T-helper 2 cell treated with Interferon-gamma antibody and Interleukin-4, amounts not matched to agents 100 ng/mL and 5 ng/mL, for 36 hours (primary cell): ENCODE results near the gene C22orf23. TPM values are rescaled to one million over a fixed set of nuclear protein-coding genes. Genes with fewer than 3 reads are reported as not detected.

Experiments
- intact Hi-C: fragments of 100-400 bp; cut with micrococcal nuclease; formaldehyde crosslinking; loops from one replicate; pipeline ENCODE4 v1.15.1; 2023
- total RNA-seq: library from RNA; stranded (reverse); gene quantifications from 2 replicates; pipeline ENCODE4 v1.2.3, GENCODE V29; 2022

The C22orf23 gene
- total RNA-seq, 1 donor from 2014 or later = not detected

- intact Hi-C loops = no loop called here
Measured at GRCh38 chr22:37927637-37927936, 25.8 kb downstream of the C22orf23 start.

GRCh38 chr22:37926771-37927636, 26.4 kb downstream of the C22orf23 start:
- intact Hi-C loops = no loop called here

GRCh38 chr22:37926358-37926757, 27.0 kb downstream of the C22orf23 start:
- intact Hi-C loops = no loop called here

GRCh38 chr22:37925767-37926166, 27.6 kb downstream of the C22orf23 start:
- intact Hi-C loops = no loop called here

- intact Hi-C loops = no loop called here
Measured at GRCh38 chr22:37925330-37925729, 28.1 kb downstream of the C22orf23 start.

- intact Hi-C loops = no loop called here
Measured at GRCh38 chr22:37924386-37925065, 28.9 kb downstream of the C22orf23 start.

GRCh38 chr22:37923927-37924326, 29.5 kb downstream of the C22orf23 start:
- intact Hi-C loops = no loop called here

GRCh38 chr22:37922191-37922590, 31.2 kb downstream of the C22orf23 start:
- intact Hi-C loops = no loop called here

- intact Hi-C loops = no loop called here
Measured at GRCh38 chr22:37920126-37920525, 33.3 kb downstream of the C22orf23 start.

GRCh38 chr22:37918580-37919270, 34.7 kb downstream of the C22orf23 start:
- intact Hi-C loops = no loop called here

GRCh38 chr22:37917874-37918548, 35.4 kb downstream of the C22orf23 start:
- intact Hi-C loops = no loop called here

- intact Hi-C loops = no loop called here
Measured at GRCh38 chr22:37916311-37916710, 37.1 kb downstream of the C22orf23 start.

GRCh38 chr22:37913233-37913721, 40.1 kb downstream of the C22orf23 start:
- intact Hi-C loops = no loop called here

- intact Hi-C loops = no loop called here
Measured at GRCh38 chr22:37912171-37912570, 41.2 kb downstream of the C22orf23 start.

GRCh38 chr22:37911697-37912096, 41.7 kb downstream of the C22orf23 start:
- intact Hi-C loops = no loop called here

GRCh38 chr22:37910890-37911672, 42.3 kb downstream of the C22orf23 start:
- intact Hi-C loops = no loop called here

GRCh38 chr22:37909766-37910165, 43.6 kb downstream of the C22orf23 start:
- intact Hi-C loops = loop anchor here (5.0 kb wide), 1 partner anchor 43 kb away; the partner anchor contains the start of genes C22orf23 and POLR2F

- intact Hi-C loops = loop anchor here (5.0 kb wide), 1 partner anchor 45 kb away; the partner anchor contains the start of genes C22orf23 and POLR2F
Measured at GRCh38 chr22:37907036-37907954, 46.1 kb downstream of the C22orf23 start.

- intact Hi-C loops = loop anchor here (5.0 kb wide), 1 partner anchor 46 kb away; the partner anchor contains the start of genes C22orf23 and POLR2F
Measured at GRCh38 chr22:37906364-37907008, 46.9 kb downstream of the C22orf23 start.
